Muscle of arm (tissue), 12 donors: Measurements from ENCODE around the gene CFLAR. TPM values are rescaled to one million over a fixed set of nuclear protein-coding genes. Genes with fewer than 3 reads are reported as not detected.

ENCODE experiments used
- DNase-seq: peaks from one replicate; pipeline ENCODE4 v3.0.0-alpha.2; 2013
- polyA plus RNA-seq, 12 donors: library from polyadenylated mRNA; unstranded; fragments of 120-200 nt; gene quantifications; one replicate each; pipeline ENCODE4 v1.2.1, GENCODE V29; 2013; ENCODE audit not compliant: insufficient read length in 12 of 12

CFLAR gene
- polyA plus RNA-seq, 12 donors, result 30.8 to 62.4 (median 40.3) TPM; not detected in 1

- DNase-seq, result no peak
Measured at GRCh38 chr2:201208563-201209252, 92.7 kb downstream of the CFLAR start.

DNA sequence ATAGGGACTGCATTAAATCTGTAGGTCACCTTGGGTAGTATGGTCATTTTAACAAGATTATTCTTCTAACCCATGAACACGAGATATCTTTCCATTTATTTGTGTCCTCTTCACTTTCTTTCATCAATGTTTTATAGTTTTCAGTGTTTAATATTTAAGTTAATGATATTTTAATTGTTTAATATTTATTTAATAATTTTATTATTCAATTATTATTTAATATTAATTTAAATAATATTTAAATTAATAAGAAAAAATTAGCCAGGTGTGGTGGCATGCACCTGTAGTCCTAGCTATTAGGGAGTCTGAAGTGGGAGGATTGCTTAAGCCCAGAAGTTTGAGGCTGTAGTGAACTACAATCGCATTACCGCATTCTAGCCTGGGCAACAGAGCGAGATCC lies 100.0 kb downstream of the CFLAR start:
- no peak for DNase-seq

DNA sequence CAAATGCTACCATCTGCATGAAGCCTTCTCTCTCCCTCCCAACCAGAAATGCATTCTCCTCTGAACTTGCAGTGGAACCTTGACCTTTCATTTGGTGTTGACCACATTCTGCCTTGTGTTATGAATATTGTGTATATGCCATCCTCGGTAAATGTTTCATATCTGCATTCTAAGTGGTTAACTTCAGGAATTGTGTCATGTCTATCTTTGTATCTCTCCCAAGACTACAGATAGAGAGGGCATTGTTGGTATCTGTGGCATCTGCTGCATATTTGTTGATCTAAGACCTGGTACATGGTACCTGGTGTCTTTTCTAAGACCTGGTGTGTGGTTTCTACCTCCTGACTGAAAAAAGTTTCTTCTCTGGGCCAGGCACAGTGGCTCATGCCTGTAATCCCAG lies 101.0 kb downstream of the CFLAR start:
- DNase-seq, result no peak

DNA sequence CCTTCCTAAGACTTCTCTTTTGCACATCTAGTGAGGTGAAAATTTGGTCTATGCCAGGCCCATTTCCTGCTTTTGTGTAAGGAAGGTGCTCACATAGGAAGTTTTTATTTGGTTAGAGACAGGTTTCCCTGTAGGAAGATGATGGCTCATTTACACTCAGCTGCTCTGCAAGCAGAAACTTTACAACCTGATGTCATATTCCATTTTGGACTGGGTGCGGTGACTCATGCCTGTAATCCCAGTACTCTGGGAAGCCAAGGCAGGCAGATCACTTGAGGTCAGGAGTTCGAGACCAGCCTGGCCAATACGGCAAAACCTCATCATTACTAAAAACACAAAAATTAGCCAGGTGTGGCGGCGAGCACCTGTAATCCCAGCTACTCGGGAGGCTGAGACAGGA lies 102.8 kb downstream of the CFLAR start:
- DNase-seq, result no peak

DNA sequence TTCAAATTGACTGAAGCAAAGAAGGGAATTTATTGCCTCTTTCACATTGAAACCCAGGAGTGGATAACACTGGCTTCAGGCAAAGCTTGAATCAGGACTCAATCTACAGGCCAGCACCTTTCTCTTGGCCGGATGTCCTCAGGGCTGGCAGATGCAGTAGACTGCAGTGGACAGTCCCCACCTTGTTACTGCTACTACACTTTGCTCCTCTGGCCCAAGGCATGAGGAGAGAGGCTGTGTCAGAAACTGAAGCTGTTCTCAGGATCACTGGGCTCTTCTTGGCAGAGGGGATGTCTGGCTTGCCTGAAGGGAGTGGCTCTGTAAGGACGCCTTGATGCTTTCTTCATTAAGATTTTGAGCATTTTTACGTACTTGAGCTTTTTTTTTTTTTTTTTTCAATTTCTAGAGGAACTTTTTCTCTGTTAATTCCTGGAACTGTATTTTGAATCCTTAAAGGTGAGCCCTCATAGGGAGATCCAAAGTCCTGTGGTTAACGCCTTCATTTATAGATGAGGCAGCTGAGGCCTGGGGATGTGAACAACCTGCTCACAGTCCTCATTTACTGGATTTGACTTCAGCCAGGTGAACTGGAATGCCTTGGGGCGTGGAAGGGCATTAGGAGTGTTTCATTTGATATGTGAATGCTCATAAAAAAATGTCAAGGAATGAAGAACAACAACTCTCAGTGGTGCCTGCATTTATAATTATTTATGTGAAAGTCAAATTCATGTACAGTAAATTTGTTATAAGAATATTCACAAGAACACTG lies 103.5 kb downstream of the CFLAR start:
- no peak for DNase-seq

GRCh38 chr2:201220102-201220570 lies 104.2 kb downstream of the CFLAR start:
- DNase-seq, result no peak

- no peak for DNase-seq
Measured at GRCh38 chr2:201223089-201224073, 107.4 kb downstream of the CFLAR start.

Other genes with a start within 250 kb of the CFLAR start
- 10 to 100 TPM in 11 of 12 donors, not detected in 1; 22.5 to 83.4 (median 55.6) TPM for gene PPIL3, start 227.1 kb upstream of the CFLAR start, polyA plus RNA-seq
- 10 to 100 TPM in 11 of 12 donors, not detected in 1; 15.0 to 28.6 (median 23.0) TPM for gene NIF3L1, start 226.8 kb upstream of the CFLAR start, polyA plus RNA-seq
- gene ORC2, start 152.5 kb upstream of the CFLAR start, polyA plus RNA-seq, result 10 to 100 TPM in 11 of 12 donors, not detected in 1; 13.5 to 31.7 (median 17.5) TPM
- gene HYCC2, start 44.5 kb upstream of the CFLAR start, polyA plus RNA-seq, result 10 to 100 TPM in 4 of 12 donors, 1 to 10 TPM in 7, not detected in 1; 6.8 to 12.3 (median 9.3) TPM
- gene NDUFB3, start 44.2 kb upstream of the CFLAR start, polyA plus RNA-seq, result 100 to 1,000 TPM in 5 of 12 donors, 10 to 100 TPM in 6, not detected in 1; 47.9 to 114 (median 99.3) TPM
- 1 to 10 TPM in 11 of 12 donors, not detected in 1; 4.7 to 9.4 (median 6.7) TPM for gene CASP10, start 67.0 kb downstream of the CFLAR start, polyA plus RNA-seq
- gene CASP8, start 144.4 kb downstream of the CFLAR start, polyA plus RNA-seq, result 10 to 100 TPM in 4 of 12 donors, 1 to 10 TPM in 7, not detected in 1; 4.8 to 23.5 (median 7.9) TPM
- gene FLACC1, start 241.2 kb downstream of the CFLAR start, polyA plus RNA-seq, result 1 to 10 TPM in 9 of 12 donors, under 1 TPM in 1, not detected in 2; 0.80 to 3.8 (median 1.6) TPM